Uterus (tissue), 4 donors: ENCODE measurements around the gene C1orf159. TPM values are rescaled to one million over a fixed set of nuclear protein-coding genes. Genes with fewer than 3 reads are reported as not detected.

Source experiments
- DNase-seq, 2 donors: peaks; one replicate each; pipeline ENCODE4 v3.0.0-alpha.2; 2019 to 2020
- H3K27ac ChIP-seq, 2 donors: fragments of 200-600 bp; sonication (generic); 1 replicate in 1 of 2; 2 replicates in 1 of 2; pipeline ENCODE4 v1.5.1; 2016 to 2018
- H3K27me3 ChIP-seq, 2 donors: fragments of 200-600 bp; sonication (generic); one replicate each; pipeline ENCODE4 v1.5.1; 2018 to 2019; ENCODE audit warnings: control low read depth in 1 of 2
- H3K36me3 ChIP-seq, 2 donors: fragments of 200-600 bp; sonication (generic); one replicate each; pipeline ENCODE4 v1.5.1; 2019; ENCODE audit warnings: control low read depth in 1 of 2
- H3K4me1 ChIP-seq, 2 donors: fragments of 200-600 bp; sonication (generic); one replicate each; pipeline ENCODE4 v1.5.1; 2018 to 2019; ENCODE audit warnings: control low read depth in 1 of 2
- H3K4me3 ChIP-seq, 2 donors: fragments of 200-600 bp; sonication (generic); 1 replicate in 1 of 2; 2 replicates in 1 of 2; pipeline ENCODE4 v1.5.1; 2018 to 2019; ENCODE audit warnings: mild to moderate bottlenecking in 1 of 2
- H3K9me3 ChIP-seq, 2 donors: fragments of 200-600 bp; sonication (generic); one replicate each; pipeline ENCODE4 v1.5.1; 2019; ENCODE audit warnings: control low read depth in 1 of 2
- POLR2A ChIP-seq, 2 donors: fragments of 450-650 bp; IDR thresholded peaks; one replicate each; pipeline ENCODE4 v1.6.1; 2016; ENCODE audit warnings: antibody characterized with exemption in 2 of 2, mild to moderate bottlenecking in 1 of 2, moderate library complexity in 1 of 2
- intact Hi-C: fragments of 100-400 bp; cut with DNase I; formaldehyde crosslinking; loops from one replicate; pipeline ENCODE4 v1.15.1; 2023; ENCODE audit warnings: low total_unique reads
- total RNA-seq, 4 donors: library from RNA; depleted of rRNA in 3 of 4; stranded (reverse); fragments of >200 nt in 3 of 4; gene quantifications; one replicate each; pipeline versions ENCODE4 v1.1.0 to v1.2.4, GENCODE V29; 2014 to 2023
- TF ChIP-seq, protein P1 (sequence below), 4 experiments: fragments of 200-600 bp in 2 of 4; fragments of 450-650 bp in 2 of 4; sonication (generic) in 2 of 4; IDR thresholded peaks; one replicate each; pipeline ENCODE4 v1.5.1; 2016 to 2019; ENCODE audit warnings: antibody characterized with exemption in 4 of 4, mild to moderate bottlenecking in 2 of 4, moderate library complexity in 1 of 4
- donor health status: DM: yes; HTN: yes; CAD: no.

The C1orf159 gene
- total RNA-seq, 4 donors from 2014 or later: 4.9 to 20.0 (median 17.9) TPM

DNA sequence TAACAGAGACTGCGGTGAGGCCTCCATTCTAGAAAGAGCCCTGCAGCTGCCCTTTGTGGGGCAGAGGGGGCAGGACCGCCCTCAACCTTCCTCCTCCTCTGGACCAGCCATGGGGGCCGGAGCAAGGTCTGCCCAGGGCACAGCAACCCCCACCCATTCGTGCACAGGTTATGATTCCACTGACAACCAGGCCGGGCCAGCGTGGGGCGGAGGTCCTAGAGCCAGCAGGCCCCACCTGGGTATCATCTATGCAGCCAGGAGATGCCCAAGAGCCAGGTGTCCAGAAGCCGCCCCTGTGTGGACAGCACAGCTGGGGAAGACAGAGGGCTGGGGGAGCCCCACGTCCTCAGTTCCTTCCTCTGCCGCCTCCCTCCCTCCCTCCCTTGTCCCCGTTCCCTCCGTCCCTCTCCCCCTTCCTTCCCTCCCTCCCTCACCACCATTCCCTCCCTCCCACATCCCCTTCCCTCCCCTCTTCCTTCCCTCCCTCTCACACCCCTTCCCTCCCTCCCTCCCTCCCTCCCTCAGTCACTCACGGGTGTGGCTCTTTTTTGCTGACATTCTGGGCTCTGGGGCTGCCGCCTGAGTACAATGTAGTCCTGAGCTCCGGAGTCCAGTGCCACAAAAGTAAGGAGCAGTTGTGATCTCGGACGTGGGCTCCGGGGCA is 54.1 kb downstream of the C1orf159 start:
- intact Hi-C loops: loop anchor here (10.0 kb wide), 1 partner anchor 77 kb away; the partner anchor contains the start of gene PERM1
- Histone ChIP-seq H3K4me1 (no peaks in the 10 kb centered on the region), H3K27ac (no peak overlapping the region), H3K27me3 (peaks cover 9 to 13% of the 10 kb centered on the region in 2 donors), H3K4me3 (no peak overlapping the region), H3K36me3 (no peaks in the 10 kb centered on the region), H3K9me3 (no peaks in the 10 kb centered on the region)
- DNase-seq: no peak
- TF ChIP-seq, protein P1, sequence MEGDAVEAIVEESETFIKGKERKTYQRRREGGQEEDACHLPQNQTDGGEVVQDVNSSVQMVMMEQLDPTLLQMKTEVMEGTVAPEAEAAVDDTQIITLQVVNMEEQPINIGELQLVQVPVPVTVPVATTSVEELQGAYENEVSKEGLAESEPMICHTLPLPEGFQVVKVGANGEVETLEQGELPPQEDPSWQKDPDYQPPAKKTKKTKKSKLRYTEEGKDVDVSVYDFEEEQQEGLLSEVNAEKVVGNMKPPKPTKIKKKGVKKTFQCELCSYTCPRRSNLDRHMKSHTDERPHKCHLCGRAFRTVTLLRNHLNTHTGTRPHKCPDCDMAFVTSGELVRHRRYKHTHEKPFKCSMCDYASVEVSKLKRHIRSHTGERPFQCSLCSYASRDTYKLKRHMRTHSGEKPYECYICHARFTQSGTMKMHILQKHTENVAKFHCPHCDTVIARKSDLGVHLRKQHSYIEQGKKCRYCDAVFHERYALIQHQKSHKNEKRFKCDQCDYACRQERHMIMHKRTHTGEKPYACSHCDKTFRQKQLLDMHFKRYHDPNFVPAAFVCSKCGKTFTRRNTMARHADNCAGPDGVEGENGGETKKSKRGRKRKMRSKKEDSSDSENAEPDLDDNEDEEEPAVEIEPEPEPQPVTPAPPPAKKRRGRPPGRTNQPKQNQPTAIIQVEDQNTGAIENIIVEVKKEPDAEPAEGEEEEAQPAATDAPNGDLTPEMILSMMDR (IDR thresholded peaks at IDR 0.05): no peak
- no peak for TF ChIP-seq POLR2A (IDR thresholded peaks at IDR 0.05)

DNA sequence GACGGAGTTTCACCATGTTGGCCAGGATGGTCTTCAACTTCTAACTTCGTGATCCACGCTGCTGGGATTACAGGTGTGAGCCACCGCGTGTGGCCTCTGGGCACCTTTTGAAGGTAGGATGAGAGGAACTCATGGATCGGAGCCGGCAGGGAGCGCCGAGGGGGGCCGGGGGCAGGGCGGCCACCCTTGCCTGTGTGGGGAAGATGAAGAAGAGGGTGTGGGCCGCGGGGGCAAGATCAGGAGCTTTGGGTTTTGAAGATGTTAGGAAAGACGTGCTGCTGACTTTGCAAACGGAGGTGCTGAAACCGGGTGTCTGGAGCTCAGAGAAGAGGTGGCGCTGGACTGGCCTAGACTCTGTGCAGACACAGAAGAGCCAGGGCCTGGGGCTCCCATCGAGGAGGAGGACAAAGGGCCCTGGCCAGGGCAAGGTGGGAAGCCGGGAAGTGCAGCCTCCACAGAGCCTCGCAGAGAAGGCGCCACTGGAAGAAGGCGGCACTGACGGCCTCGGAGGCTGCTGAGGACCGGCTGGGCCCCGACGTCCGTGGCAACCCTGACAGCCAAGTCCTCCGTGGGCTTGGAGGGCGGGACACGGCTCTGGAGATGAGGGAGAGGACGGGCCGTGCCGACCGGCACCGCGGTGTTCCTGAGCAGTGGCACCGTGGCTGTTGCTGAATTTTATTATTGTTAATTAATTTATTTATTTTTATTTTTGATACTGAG is 55.4 kb downstream of the C1orf159 start:
- intact Hi-C loops: loop anchor here (10.0 kb wide), 1 partner anchor 76 kb away; the partner anchor contains the start of gene PERM1
- Histone ChIP-seq H3K4me3 (no peak overlapping the region), H3K27me3 (peaks cover 9 to 13% of the 10 kb centered on the region in 2 donors), H3K27ac (no peak overlapping the region), H3K9me3 (no peaks in the 10 kb centered on the region), H3K4me1 (no peaks in the 10 kb centered on the region), H3K36me3 (no peaks in the 10 kb centered on the region)
- TF ChIP-seq POLR2A (IDR thresholded peaks at IDR 0.05): no peak
- TF ChIP-seq, protein P1 (IDR thresholded peaks at IDR 0.05): no peak
- DNase-seq: no peak

DNA sequence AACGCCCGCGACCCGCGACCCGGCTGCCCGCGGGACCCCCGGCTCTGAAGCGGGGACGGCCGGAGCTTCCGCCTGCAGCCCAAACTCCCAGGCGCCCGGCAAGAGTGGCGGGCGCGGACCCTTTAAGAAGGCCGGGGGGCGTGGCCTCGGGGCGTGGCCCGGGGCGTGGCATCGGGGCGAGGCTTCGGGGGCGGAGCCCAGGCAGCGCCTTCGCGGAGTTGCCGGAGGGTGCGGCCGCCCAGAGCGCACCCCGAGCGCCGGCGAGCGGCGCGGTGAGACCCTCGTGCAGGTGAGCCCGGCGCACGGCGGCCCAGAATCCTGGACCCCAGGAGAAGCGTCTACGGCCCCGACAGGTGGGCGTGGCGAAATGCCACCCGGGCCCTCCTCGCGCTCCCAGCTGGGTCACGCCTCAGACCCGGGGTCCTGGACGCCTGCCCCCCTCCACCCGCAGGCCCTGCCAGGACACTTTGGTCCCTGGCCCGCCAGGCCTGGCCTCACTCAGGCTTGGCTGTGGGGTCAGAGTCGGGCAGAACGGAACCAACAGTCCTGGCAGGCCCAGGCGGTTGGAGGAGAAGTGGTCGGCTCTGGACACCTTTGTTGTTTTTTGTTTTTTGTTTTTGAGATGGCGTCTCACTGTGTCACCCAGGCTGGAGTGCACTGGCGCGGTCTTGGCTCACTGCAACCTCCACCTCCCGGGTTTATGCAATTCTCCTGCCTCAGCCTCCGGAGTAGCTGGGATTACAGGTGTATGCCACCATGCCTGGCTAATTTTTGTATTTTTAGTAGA is 56.2 kb downstream of the C1orf159 start:
- Histone ChIP-seq H3K4me1 (no peaks in the 10 kb centered on the region), H3K27me3 (peaks cover 9 to 13% of the 10 kb centered on the region in 2 donors), H3K4me3 (peak overlapping the region; percentile 2 to 38), H3K36me3 (no peaks in the 10 kb centered on the region), H3K9me3 (no peaks in the 10 kb centered on the region), H3K27ac (no peak overlapping the region)
- peak in 1 of 2 donors; percentile 23 for TF ChIP-seq POLR2A (IDR thresholded peaks at IDR 0.05)
- TF ChIP-seq, protein P1 (IDR thresholded peaks at IDR 0.05): no peak
- intact Hi-C loops: loop anchor here (10.0 kb wide), 1 partner anchor 75 kb away; the partner anchor contains the start of gene PERM1
- DNase-seq: peak; percentile 85 to 90

DNA sequence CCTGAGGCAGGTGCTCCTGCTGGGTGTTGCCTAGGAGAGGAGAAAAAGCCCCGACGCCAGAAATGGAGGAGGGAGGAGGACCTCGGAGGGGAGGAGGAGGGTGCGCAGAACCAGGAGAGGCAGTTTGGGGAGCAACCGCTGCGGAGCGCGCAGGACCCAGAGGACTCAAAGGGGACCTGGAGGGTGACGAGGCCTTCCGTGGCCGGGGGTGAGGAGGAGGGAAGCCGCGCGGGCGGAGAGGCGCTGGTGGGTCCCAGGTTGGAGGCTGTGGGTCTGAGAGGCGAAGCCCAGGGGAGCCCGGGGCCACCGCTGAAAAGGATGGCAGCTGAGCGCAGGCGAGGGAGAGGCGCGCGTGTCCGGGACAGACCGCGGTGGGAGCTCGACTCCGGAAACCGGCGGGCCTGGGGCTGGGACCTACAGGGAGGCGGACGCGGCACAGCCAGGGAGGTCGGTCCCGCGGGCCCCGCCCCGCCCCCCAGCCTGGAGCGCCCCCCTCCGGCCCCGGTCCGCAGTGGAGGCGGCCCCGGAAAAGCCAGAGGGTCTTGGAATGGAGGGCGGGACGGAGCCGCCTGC is 56.9 kb downstream of the C1orf159 start:
- intact Hi-C loops: no loop called here
- peaks cover 9 to 13% of the 10 kb centered on the region in 2 donors for H3K27me3 ChIP-seq

More for the DNA sequence above, 56.9 kb downstream of the C1orf159 start:
- TF ChIP-seq POLR2A (IDR thresholded peaks at IDR 0.05): no peak
- Histone ChIP-seq H3K36me3 (no peaks in the 10 kb centered on the region), H3K4me3 (peak overlapping the region; percentile 2 to 38), H3K4me1 (no peaks in the 10 kb centered on the region), H3K9me3 (no peaks in the 10 kb centered on the region), H3K27ac (no peak overlapping the region)
- DNase-seq: no peak
